Heart left ventricle (tissue), 16 donors: ENCODE measurements around the gene PRSS23. TPM values are rescaled to one million over a fixed set of nuclear protein-coding genes. Genes with fewer than 3 reads are reported as not detected.

Experiments
- ATAC-seq, 4 donors: fragments of 200-7000 bp; cut with Tn5 transposase; one replicate each; pipeline ENCODE4 v1.9.1; 2020 to 2022; ENCODE audit warnings: moderate library complexity in 4 of 4, mild to moderate bottlenecking in 3 of 4, moderate number of reproducible peaks in 1 of 4
- DNase-seq, 5 donors: peaks; one replicate each; pipeline ENCODE4 v3.0.0-alpha.2; 2020
- H3K27ac ChIP-seq, 12 donors: fragments of 200-600 bp; sonication (generic) in 4 of 12; one replicate each; pipeline versions ENCODE4 v1.5.0 to v1.8.0; 2016 to 2022; ENCODE audit warnings: mild to moderate bottlenecking in 2 of 12
- H3K27me3 ChIP-seq, 9 donors: fragments of 200-600 bp; sonication (generic) in 2 of 9; one replicate each; pipeline versions ENCODE4 v1.5.1 to v1.8.0; 2016 to 2022; ENCODE audit warnings: mild to moderate bottlenecking in 3 of 9
- H3K36me3 ChIP-seq, 9 donors: fragments of 200-600 bp; sonication (generic) in 2 of 9; one replicate each; pipeline versions ENCODE4 v1.5.0 to v1.8.0; 2018 to 2022; ENCODE audit warnings: mild to moderate bottlenecking in 2 of 9
- H3K4me1 ChIP-seq, 12 donors: fragments of 200-600 bp; sonication (generic) in 4 of 12; one replicate each; pipeline versions ENCODE4 v1.5.0 to v1.8.0; 2016 to 2022; ENCODE audit warnings: mild to moderate bottlenecking in 3 of 12
- H3K4me3 ChIP-seq, 12 donors: fragments of 200-600 bp; sonication (generic) in 4 of 12; one replicate each; pipeline versions ENCODE4 v1.5.0 to v1.8.0; 2017 to 2022; ENCODE audit warnings: mild to moderate bottlenecking in 9 of 12, moderate library complexity in 4 of 12
- H3K9me3 ChIP-seq, 12 donors: fragments of 200-600 bp; sonication (generic) in 4 of 12; one replicate each; pipeline versions ENCODE4 v1.5.0 to v1.8.0; 2016 to 2022; ENCODE audit warnings: mild to moderate bottlenecking in 1 of 12
- POLR2A ChIP-seq, 2 donors: fragments of 450-650 bp; IDR thresholded peaks; one replicate each; pipeline ENCODE4 v1.6.1; 2017; ENCODE audit warnings: antibody characterized with exemption in 2 of 2, mild to moderate bottlenecking in 2 of 2, moderate library complexity in 2 of 2
- WGBS, 4 donors: extraction: QIAGEN DNeasy Blood & Tissue Kit in 2 of 4; methylation state at CpG; one replicate each; pipeline versions ENCODE4 v1.1.5 to v1.1.7; 2013 to 2018; 5-methylcytosine and 5-hydroxymethylcytosine counted together
- intact Hi-C, 10 donors: fragments of 100-400 bp; cut with DNase I; formaldehyde crosslinking; loops; one replicate each; pipeline versions ENCODE4 v1.11.1 to v1.14.2; 2022
- polyA plus RNA-seq, 2 donors: library from polyadenylated mRNA; stranded (reverse); fragments of 200-250 nt; gene quantifications; one replicate each; pipeline ENCODE4 v1.2.3, GENCODE V29; 2013
- total RNA-seq, 9 donors: library from RNA; depleted of rRNA in 2 of 9; stranded (reverse); fragments of >200 nt in 2 of 9; fragmentation: NEBNext Ultra II Directional in 3 of 9; extraction: Animal tissue kit (Norgen Biotek cat#: 25700) in 3 of 9; gene quantifications; one replicate each; pipeline versions ENCODE4 v1.1.0 to v1.2.4, GENCODE V29; 2016 to 2023
- TF ChIP-seq, protein P1 (sequence below), 12 donors: fragments of 200-600 bp; sonication (generic) in 4 of 12; IDR thresholded peaks; one replicate each; pipeline versions ENCODE4 v1.5.0 to v1.8.0; 2018 to 2022; ENCODE audit warnings: antibody characterized with exemption in 12 of 12, mild to moderate bottlenecking in 5 of 12
- donor health status: ischemic (EF 13 %, LVEDD 7.1; RV severe dilation, severe dysfunction).
- donor health status: healthy with polysubstance abuse.
- donor health status: DM: no; HTN: yes; CAD: no.
- donor health status: DM: no; HTN: no; CAD: no.
- donor health status: ischemic (EF 25% LVEDD 6.9; RV normal size, moderate dysfunction).
- donor health status: ischemic (EF 25% LVEDD 5.7; RV mildly dilated, moderate dysfunction).
- donor health status: healthy.
- donor health status: DM: yes; HTN: yes; CAD: no.
- donor health status: ischemic (EF 35%, LVEDD 5.7; RV mildly dilated, moderate dysfunction).
- donor health status: nonischemic (EF 11% LVEDD 7.7; RV severe dilation, severe dysfunction).
- donor health status: DM: yes; HTN: yes; CAD: no.
- donor health status: PGD.
- donor health status: ischemic (EF 29% LVEDD 5.4; RV normal size, mild dysfunction).
- donor health status: nonischemic (EF 23%, LVEDD 6.1; RV moderate dilation, normal function).

Gene PRSS23
- total and polyA plus RNA-seq, 11 donors, result 3.0 to 36.8 (median 15.9) TPM

DNA sequence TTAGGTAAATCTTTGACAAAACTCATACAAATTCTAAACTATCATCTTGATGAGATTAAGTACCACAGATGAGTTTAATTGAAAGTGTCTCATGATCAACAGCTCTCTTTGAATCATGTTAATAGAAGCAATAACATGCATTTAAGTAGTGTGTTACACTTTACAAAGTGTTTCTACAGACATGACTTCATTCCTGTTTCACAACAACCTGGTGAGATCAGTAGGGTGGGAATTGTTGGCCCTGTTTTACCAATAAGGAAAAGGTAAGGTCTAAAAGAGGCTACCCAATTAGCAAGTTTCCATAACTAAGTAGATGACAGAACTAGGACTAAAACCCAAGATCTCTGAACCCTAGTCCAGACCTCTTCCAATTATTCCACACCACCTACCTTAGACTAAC is 12.7 kb upstream of the PRSS23 start:
- no peak for DNase-seq
- intact Hi-C loops, result loop anchor here in 1 of 10 donors (5.0 kb wide), 1 partner anchor 115 kb away; the partner anchor contains the start of gene ME3
- TF ChIP-seq POLR2A (IDR thresholded peaks at IDR 0.05), result no peak
- TF ChIP-seq, protein P1, sequence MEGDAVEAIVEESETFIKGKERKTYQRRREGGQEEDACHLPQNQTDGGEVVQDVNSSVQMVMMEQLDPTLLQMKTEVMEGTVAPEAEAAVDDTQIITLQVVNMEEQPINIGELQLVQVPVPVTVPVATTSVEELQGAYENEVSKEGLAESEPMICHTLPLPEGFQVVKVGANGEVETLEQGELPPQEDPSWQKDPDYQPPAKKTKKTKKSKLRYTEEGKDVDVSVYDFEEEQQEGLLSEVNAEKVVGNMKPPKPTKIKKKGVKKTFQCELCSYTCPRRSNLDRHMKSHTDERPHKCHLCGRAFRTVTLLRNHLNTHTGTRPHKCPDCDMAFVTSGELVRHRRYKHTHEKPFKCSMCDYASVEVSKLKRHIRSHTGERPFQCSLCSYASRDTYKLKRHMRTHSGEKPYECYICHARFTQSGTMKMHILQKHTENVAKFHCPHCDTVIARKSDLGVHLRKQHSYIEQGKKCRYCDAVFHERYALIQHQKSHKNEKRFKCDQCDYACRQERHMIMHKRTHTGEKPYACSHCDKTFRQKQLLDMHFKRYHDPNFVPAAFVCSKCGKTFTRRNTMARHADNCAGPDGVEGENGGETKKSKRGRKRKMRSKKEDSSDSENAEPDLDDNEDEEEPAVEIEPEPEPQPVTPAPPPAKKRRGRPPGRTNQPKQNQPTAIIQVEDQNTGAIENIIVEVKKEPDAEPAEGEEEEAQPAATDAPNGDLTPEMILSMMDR (IDR thresholded peaks at IDR 0.05), result no peak
- Histone ChIP-seq H3K27me3 (no peaks in the 10 kb centered on the region), H3K9me3 (no peaks in the 10 kb centered on the region), H3K4me3 (no peak overlapping the region), H3K27ac (no peak overlapping the region), H3K36me3 (no peaks in the 10 kb centered on the region), H3K4me1 (peaks cover 0 to 6% (median 0%) of the 10 kb centered on the region in 12 donors)
- ATAC-seq, result no peak

DNA sequence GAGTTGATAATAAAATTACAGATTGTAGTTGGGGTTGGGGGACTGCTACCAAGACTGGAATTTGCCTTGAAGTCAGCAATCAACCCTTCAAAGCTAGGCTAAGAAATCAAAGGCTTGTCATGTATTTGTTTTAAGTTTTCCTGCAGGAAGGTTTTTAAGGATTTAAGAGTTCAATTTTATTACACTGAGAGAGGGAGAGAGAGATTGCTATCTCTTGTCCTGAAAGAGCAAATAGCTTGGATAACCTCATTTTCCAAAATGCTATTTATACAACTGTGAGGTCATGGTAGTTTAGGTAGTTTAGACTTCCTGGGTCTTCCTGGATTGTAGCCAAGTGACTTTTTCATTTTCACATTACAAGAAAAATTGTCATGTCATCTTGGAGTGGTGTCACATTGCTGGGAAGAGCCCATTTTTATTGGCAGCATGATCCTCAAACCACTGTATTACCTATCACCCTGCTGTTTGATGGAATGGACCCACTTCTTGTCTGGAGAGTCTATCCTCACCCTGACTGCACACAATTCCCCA is 10.1 kb upstream of the PRSS23 start:
- H3K27ac ChIP-seq, result no peak overlapping the region
- intact Hi-C loops, result loop anchor here in 1 of 10 donors (10.0 kb wide), 1 partner anchor 165 kb away; no protein-coding TSS in a partner anchor
- no peak for ATAC-seq

GRCh38 chr11:86790867-86791849 is 9.2 kb upstream of the PRSS23 start:
- no peak overlapping the region for H3K27ac ChIP-seq
- ATAC-seq (no peak), DNase-seq (no peak)
- 85 to 88% (median 86%) methylated on average over 4 to 5 of the region's 5 CpGs for WGBS, 4 donors
- no peaks in the 10 kb centered on the region for H3K27me3 ChIP-seq
- no peak for TF ChIP-seq POLR2A (IDR thresholded peaks at IDR 0.05)
- TF ChIP-seq, protein P1 (IDR thresholded peaks at IDR 0.05), result no peak
- peaks cover 0 to 6% (median 0%) of the 10 kb centered on the region in 12 donors for H3K4me1 ChIP-seq
- H3K4me3 ChIP-seq, result no peak overlapping the region
- intact Hi-C loops, result loop anchor here in 1 of 10 donors (10.0 kb wide), 1 partner anchor 166 kb away; no protein-coding TSS in a partner anchor
- no peaks in the 10 kb centered on the region for H3K36me3 ChIP-seq
- no peaks in the 10 kb centered on the region for H3K9me3 ChIP-seq

More for the DNA sequence above, 10.1 kb upstream of the PRSS23 start:
- no peaks in the 10 kb centered on the region for H3K36me3 ChIP-seq
- H3K9me3 ChIP-seq, result no peaks in the 10 kb centered on the region
- no peak overlapping the region for H3K4me3 ChIP-seq
- H3K4me1 ChIP-seq, result peaks cover 0 to 6% (median 0%) of the 10 kb centered on the region in 12 donors
- no peaks in the 10 kb centered on the region for H3K27me3 ChIP-seq
- TF ChIP-seq POLR2A (IDR thresholded peaks at IDR 0.05), result no peak
- TF ChIP-seq, protein P1 (IDR thresholded peaks at IDR 0.05), result no peak
- DNase-seq, result no peak

- 75 to 83% (median 80%) methylated on average over 3 of the region's 3 CpGs for WGBS, 4 donors
- no peaks in the 10 kb centered on the region for H3K36me3 ChIP-seq
- H3K27me3 ChIP-seq, result no peaks in the 10 kb centered on the region
- no peak overlapping the region for H3K4me3 ChIP-seq
- H3K4me1 ChIP-seq, result peaks cover 0 to 6% (median 0%) of the 10 kb centered on the region in 12 donors
- intact Hi-C loops, result loop anchor here in 1 of 10 donors (10.0 kb wide), 1 partner anchor 167 kb away; no protein-coding TSS in a partner anchor
- no peak for ATAC-seq
- no peak for DNase-seq
- H3K27ac ChIP-seq, result no peak overlapping the region
- H3K9me3 ChIP-seq, result no peaks in the 10 kb centered on the region
- no peak for TF ChIP-seq POLR2A (IDR thresholded peaks at IDR 0.05)
- TF ChIP-seq, protein P1 (IDR thresholded peaks at IDR 0.05), result no peak
These were observed 8.2 kb upstream of the PRSS23 start for GRCh38 chr11:86792150-86792549.
